ENCODE data around the gene KLHDC8A. TPM values are rescaled to one million over a fixed set of nuclear protein-coding genes. Genes with fewer than 3 reads are reported as not detected.

Gene KLHDC8A
- total RNA-seq, 4 donors from 2014 or later: 0.88 to 14.1 (median 7.5) TPM; not detected in 1

DNA sequence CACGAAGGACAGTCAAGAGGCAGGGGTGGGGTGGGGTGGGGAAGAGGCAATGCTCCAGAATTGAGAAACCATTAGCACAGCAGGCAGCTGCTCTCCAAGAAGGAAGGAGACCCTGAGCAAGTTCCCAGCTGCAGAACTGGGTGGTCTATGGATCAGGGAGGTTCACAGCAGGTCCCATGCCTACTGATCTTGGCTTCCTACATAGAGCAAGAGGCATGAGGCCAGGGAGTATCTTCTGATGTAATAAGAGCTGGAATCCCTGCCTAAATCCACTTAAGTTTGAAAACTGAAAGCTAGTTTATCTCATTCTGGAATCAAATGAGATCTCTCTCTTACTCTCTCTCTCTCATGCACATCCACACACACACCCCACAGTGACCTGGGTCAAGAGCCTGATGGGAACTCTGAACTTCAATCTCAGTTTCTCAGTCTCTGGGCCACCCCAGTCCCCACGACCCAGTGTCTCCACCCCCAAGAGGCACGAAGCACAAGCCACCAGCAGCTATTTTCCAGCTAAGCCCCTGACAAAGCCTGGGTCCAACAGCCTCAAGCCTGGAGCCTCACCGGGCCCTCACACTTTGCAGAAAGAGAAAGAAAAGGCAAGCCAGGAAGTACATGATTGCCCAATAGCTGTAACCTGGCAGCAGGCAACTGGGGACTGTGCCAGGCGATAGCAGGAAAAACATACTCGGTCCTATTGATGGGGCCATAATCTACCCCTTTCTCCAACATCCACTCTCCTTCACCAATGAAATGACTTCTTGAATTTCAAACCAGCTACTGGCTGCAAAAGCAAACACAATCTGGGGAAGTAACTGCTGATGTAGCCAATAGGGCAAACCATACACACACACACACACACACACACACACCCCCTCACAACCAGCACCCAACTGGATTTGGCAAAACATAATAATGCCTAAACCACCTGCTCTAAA lies 37.4 kb downstream of the KLHDC8A start:
- no peaks in the 10 kb centered on the region for H3K9me3 ChIP-seq
- no peak overlapping the region for H3K4me3 ChIP-seq
- no peaks in the 10 kb centered on the region for H3K4me1 ChIP-seq
- DNase-seq: peak; percentile 27 to 65
- H3K36me3 ChIP-seq: no peaks in the 10 kb centered on the region
- TF ChIP-seq POLR2A (IDR thresholded peaks at IDR 0.05): no peak
- TF ChIP-seq, protein P1, sequence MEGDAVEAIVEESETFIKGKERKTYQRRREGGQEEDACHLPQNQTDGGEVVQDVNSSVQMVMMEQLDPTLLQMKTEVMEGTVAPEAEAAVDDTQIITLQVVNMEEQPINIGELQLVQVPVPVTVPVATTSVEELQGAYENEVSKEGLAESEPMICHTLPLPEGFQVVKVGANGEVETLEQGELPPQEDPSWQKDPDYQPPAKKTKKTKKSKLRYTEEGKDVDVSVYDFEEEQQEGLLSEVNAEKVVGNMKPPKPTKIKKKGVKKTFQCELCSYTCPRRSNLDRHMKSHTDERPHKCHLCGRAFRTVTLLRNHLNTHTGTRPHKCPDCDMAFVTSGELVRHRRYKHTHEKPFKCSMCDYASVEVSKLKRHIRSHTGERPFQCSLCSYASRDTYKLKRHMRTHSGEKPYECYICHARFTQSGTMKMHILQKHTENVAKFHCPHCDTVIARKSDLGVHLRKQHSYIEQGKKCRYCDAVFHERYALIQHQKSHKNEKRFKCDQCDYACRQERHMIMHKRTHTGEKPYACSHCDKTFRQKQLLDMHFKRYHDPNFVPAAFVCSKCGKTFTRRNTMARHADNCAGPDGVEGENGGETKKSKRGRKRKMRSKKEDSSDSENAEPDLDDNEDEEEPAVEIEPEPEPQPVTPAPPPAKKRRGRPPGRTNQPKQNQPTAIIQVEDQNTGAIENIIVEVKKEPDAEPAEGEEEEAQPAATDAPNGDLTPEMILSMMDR (IDR thresholded peaks at IDR 0.05): no peak
- no peaks in the 10 kb centered on the region for H3K27me3 ChIP-seq
- intact Hi-C loops (cut with DNase I; ENCODE audit: low total_unique reads): no loop called here
- H3K27ac ChIP-seq: no peak overlapping the region

GRCh38 chr1:205318231-205318991 lies 38.3 kb downstream of the KLHDC8A start:
- no peaks in the 10 kb centered on the region for H3K27me3 ChIP-seq
- TF ChIP-seq POLR2A (IDR thresholded peaks at IDR 0.05): no peak
- TF ChIP-seq, protein P1 (IDR thresholded peaks at IDR 0.05): no peak
- no peaks in the 10 kb centered on the region for H3K36me3 ChIP-seq
- H3K4me1 ChIP-seq: no peaks in the 10 kb centered on the region
- no peaks in the 10 kb centered on the region for H3K9me3 ChIP-seq
- DNase-seq: no peak
- H3K27ac ChIP-seq: no peak overlapping the region
- H3K4me3 ChIP-seq: no peak overlapping the region
- intact Hi-C loops (cut with DNase I; ENCODE audit: low total_unique reads): no loop called here

DNA sequence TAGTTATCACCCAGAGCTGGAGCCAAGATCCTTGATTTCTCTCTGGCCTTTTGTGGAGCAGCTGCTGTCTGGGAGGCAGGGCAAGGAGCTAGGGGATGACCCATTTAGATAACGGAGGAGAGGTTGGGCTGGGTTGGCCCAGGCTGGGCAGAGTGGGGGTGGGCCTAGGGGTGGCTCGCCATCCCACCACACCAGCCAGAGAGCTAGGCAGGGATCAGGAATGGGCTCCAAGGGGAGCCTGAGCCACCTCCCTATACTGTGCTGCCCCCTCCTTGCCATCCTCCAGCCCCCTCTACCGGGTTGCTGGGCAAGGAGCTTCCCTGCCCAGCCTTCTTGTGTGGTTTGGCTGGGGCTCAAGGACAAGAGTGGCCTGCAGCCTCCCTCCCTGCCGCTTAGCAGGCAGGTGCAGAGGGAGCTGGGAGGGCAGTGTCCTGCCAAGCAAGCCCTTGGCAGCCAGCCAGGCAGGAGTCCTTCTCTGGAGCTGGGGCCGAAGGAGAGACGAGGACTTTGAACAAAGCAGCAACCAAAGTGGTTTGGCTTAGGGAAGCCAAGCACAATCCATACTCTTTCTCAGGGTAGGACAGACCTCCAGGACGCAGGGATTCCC lies 39.3 kb downstream of the KLHDC8A start:
- DNase-seq: peak; percentile 39 to 42

GRCh38 chr1:205316161-205316566 lies 40.6 kb downstream of the KLHDC8A start:
- no peak for TF ChIP-seq POLR2A (IDR thresholded peaks at IDR 0.05)
- TF ChIP-seq, protein P1 (IDR thresholded peaks at IDR 0.05): no peak
- Histone ChIP-seq H3K36me3 (no peaks in the 10 kb centered on the region), H3K4me1 (no peaks in the 10 kb centered on the region), H3K27ac (no peak overlapping the region), H3K4me3 (no peak overlapping the region), H3K27me3 (no peaks in the 10 kb centered on the region), H3K9me3 (no peaks in the 10 kb centered on the region)
- intact Hi-C loops (cut with DNase I; ENCODE audit: low total_unique reads): no loop called here
- no peak for DNase-seq

More for the DNA sequence above, 39.3 kb downstream of the KLHDC8A start:
- Histone ChIP-seq H3K36me3 (no peaks in the 10 kb centered on the region), H3K27ac (no peak overlapping the region), H3K4me1 (no peaks in the 10 kb centered on the region), H3K4me3 (no peak overlapping the region), H3K9me3 (no peaks in the 10 kb centered on the region), H3K27me3 (no peaks in the 10 kb centered on the region)
- intact Hi-C loops (cut with DNase I; ENCODE audit: low total_unique reads): no loop called here
- TF ChIP-seq, protein P1 (IDR thresholded peaks at IDR 0.05): no peak
- TF ChIP-seq POLR2A (IDR thresholded peaks at IDR 0.05): no peak
